ENCODE measurements around the gene SHOC1.
A peak's percentile ranks its signal among the peaks of the same experiment; 100 is the strongest.
"Not testable (repeated sequence)": the region's sequence is repeated elsewhere in the genome, so short reads cannot be mapped to it uniquely, and the experiment has no call there.

The SHOC1 gene

DNA sequence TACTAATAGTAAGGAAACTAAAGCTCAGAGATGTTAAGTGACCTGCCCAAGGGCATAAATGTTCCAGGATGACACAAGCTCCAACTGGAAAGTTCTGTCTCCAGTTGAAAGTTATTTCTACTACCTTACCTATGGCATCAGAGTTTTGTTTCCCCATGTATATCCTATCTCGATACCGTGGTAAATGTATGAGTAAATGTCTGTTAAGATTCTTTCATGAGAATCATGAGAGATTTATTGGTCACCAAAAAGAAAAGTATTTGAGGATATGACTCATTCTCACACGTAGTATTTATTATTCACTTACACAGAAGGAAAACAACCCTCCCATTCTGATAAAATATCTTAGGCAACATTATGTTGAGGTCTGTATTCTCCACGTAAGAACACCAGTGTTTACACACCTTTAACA, 11.1 kb upstream of the SHOC1 start:
- DNase-seq (ENCODE audit: extremely low read depth in 1 of 2, low read depth in 1 of 2) = no peak

- DNase-seq (ENCODE audit: extremely low read depth in 1 of 2, low read depth in 1 of 2) = no peak
These were observed 10.5 kb upstream of the SHOC1 start for GRCh38 chr9:111805262-111805661.

- no peak for DNase-seq (ENCODE audit: extremely low read depth in 1 of 2, low read depth in 1 of 2)
These were observed 9.9 kb upstream of the SHOC1 start for GRCh38 chr9:111804636-111805035.

DNA sequence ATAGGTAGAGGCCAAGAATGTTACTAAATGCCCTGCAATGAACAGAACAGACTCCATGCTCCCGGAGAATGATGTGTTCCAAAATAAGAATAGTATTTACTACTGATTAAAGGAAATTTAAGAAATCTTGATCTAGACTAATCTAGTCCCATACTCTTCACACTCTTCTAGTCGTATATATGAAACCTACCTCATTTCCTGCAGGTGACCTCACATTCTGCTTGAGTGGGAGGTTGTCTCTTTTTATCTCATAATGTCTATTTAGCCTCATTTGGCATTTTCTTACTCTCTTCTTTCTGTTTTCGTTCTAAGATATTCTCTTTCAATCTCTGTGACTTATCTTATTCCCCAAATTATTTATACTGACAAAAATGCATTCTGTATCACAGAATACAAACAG, 9.2 kb upstream of the SHOC1 start:
- DNase-seq (ENCODE audit: extremely low read depth in 1 of 2, low read depth in 1 of 2) = no peak

GRCh38 chr9:111799915-111800526, 5.3 kb upstream of the SHOC1 start:
- no peak for DNase-seq (ENCODE audit: extremely low read depth in 1 of 2, low read depth in 1 of 2)

GRCh38 chr9:111799506-111799905, 4.8 kb upstream of the SHOC1 start:
- no peak for DNase-seq (ENCODE audit: extremely low read depth in 1 of 2, low read depth in 1 of 2)

- DNase-seq (ENCODE audit: extremely low read depth in 1 of 2, low read depth in 1 of 2) = no peak
These were observed 4.0 kb upstream of the SHOC1 start for GRCh38 chr9:111798786-111799185.

- no peak for DNase-seq (ENCODE audit: extremely low read depth in 1 of 2, low read depth in 1 of 2)
These were observed 761 bp upstream of the SHOC1 start for GRCh38 chr9:111795557-111795839.

- not testable (repeated sequence) for DNase-seq (ENCODE audit: extremely low read depth in 1 of 2, low read depth in 1 of 2)
These were observed 2.9 kb downstream of the SHOC1 start for GRCh38 chr9:111791821-111792220.

DNA sequence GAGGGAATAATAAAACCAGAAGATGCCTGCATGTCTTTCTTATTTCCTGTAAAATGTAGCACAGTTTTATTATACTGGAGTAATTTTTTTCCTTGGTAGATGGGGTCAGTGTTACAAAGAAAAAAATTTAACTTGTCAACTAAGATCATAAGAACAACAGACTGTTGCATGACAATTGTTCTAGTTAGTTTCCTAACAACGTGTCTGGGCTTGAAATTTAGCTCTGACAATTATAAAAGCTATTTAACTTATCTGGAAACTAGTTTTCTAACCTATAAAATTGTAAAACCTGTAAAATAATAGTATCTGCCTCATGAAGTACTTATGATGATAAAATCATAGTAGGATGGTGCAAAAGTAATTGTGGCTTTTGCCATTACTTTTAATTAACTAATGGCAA, 4.9 kb downstream of the SHOC1 start:
- DNase-seq (ENCODE audit: extremely low read depth in 1 of 2, low read depth in 1 of 2) = no peak

DNA sequence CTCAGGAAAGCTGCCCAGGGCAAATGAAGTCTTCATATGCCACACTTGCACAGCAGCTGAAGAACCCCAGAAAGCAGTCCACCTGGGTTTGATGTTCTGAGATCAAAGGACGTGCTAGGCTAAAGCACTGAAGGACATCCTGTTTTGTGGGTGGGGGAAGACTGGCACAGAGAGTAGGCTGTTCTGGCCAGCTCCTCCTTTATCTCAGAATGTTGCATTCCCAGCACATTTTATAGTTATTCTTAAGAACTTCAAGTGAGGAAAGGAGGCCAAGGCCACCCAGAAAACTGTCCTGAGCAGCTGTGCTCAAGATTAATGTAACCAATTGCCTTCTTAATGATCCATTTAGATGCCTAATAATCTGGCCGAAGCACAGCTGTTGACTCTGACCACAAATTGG, 10.9 kb downstream of the SHOC1 start:
- no peak for DNase-seq (ENCODE audit: extremely low read depth in 1 of 2, low read depth in 1 of 2)

DNA sequence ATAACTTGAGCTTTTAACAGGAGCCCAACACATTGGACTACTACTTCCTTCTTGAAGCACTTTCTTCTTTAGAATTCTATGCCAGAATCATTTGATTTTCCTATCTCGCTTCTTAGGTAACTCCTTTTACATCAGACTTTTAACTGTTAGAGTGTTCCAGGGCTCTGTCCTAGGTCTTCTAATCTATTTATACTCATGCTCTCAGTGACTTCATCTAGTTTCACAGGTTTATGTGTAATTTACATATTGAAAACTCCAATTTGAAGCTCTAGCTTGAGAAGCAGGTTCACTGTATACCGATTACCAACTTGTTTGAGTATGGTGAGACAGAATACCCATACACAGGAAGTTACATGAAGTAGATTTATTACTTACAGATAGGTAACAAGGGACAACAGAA, 11.3 kb downstream of the SHOC1 start:
- no peak for DNase-seq (ENCODE audit: extremely low read depth in 1 of 2, low read depth in 1 of 2)

- no peak for DNase-seq (ENCODE audit: extremely low read depth in 1 of 2, low read depth in 1 of 2)
These were observed 28.7 kb downstream of the SHOC1 start for GRCh38 chr9:111766066-111766465.

- no peak for DNase-seq (ENCODE audit: extremely low read depth in 1 of 2, low read depth in 1 of 2)
These were observed 32.2 kb downstream of the SHOC1 start for GRCh38 chr9:111762556-111762955.

DNA sequence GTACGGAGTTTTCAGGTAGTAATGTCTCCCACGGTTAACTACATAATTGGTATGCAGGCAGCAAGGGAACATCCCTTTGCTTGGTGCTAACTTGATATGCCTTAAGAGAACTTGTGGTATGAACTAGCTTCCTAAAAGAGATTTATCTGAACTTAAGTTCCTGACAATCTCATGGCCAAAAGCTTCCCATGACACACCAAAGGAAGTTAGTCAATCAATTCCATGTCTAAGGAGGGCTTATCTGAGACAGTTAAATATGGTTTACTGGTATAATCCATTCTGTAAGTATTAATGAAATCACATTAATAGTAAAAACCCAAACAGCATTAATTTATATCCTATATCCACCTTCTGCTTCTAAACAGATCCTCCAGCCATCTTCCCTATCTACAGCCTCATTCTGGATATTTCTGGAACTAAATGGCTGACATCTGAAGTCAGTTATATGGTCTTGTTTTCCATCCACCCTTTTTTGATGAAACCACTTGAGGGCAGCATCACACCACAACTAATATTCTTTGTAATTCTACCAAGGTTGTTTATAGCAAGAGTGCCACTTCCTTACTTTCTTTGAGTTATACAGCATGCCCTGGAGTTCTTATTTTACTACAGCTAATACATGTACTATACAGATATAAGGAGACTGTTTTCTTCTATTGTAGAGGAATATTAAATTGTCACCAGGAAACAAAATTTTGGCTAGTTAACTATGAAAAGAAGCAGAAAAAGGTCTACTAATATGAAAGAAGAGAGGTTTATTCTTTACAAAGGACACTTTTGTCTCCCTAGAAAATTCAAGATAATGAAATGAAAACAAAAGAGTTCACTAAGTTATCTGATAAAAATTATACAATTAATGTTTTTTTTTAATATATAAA, 34.7 kb downstream of the SHOC1 start:
- DNase-seq (ENCODE audit: extremely low read depth in 1 of 2, low read depth in 1 of 2) = peak in 1 of 2 donors; percentile 19

DNA sequence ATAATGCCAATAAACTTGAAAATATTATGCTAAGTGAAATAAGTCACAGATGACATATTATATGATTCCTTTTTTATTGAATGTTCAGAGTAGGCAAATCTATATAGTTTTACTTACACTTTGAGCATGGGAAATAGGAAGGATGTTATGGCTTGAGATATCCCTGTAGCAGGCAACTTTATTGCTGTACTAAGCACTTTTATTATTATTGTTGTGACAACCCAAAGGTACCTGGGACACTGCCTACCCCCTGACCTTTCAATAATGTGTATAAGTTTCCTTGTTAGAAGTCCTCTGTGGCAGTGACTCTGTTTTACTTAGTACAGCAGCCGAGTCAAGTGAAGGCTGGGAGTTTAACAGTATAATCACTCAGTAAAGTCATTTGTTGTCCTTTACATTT, 39.9 kb downstream of the SHOC1 start:
- no peak for DNase-seq (ENCODE audit: extremely low read depth in 1 of 2, low read depth in 1 of 2)

- DNase-seq (ENCODE audit: extremely low read depth in 1 of 2, low read depth in 1 of 2) = no peak
These were observed 42.3 kb downstream of the SHOC1 start for GRCh38 chr9:111752455-111752854.
